Dendritic cell treated with granulocyte-macrophage colony-stimulating factor and Interleukin-4, amounts not matched to agents 40 ng/mL and 50 ng/mL, for 4 days (primary cell): Measurements from ENCODE around the gene MYH15.

ENCODE experiments used
- H3K27ac Mint-ChIP-seq: one replicate; pipeline ENCODE4 v1.8.0; 2022; ENCODE audit warnings: mild to moderate bottlenecking, mixed read lengths
- H3K27me3 Mint-ChIP-seq: one replicate; pipeline ENCODE4 v1.8.0; 2022; ENCODE audit warnings: mild to moderate bottlenecking, mixed read lengths
- H3K36me3 Mint-ChIP-seq: one replicate; pipeline ENCODE4 v1.8.0; 2022; ENCODE audit warnings: low read depth, mixed read lengths
- H3K4me1 Mint-ChIP-seq: one replicate; pipeline ENCODE4 v1.8.0; 2022; ENCODE audit warnings: low read depth, mixed read lengths
- H3K4me3 Mint-ChIP-seq: one replicate; pipeline ENCODE4 v1.8.0; 2022; ENCODE audit warnings: mild to moderate bottlenecking, moderate library complexity, mixed read lengths
- H3K9me3 Mint-ChIP-seq: one replicate; pipeline ENCODE4 v1.8.0; 2022; ENCODE audit warnings: mixed read lengths
- intact Hi-C: fragments of 100-400 bp; cut with micrococcal nuclease; formaldehyde crosslinking; loops from one replicate; pipeline ENCODE4 v1.15.0; 2022

Gene MYH15

DNA sequence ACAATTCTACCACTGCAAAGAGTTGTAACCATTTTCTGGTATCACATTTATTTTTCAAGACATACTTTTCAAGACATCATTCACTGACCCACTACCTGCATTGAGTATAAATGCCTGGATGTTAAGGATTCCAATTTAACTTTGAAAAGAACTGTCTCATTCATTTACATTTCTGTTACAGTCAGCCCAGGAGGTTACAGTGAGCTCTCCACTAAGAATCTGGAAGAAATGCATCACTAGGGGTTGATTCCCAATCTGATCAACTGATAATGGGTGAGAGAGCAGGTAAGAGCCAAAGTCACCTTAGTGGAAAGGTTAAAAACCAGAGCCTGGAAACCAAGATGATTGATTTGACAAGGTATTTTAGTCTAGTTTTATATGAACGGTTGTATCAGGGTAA is 133.0 kb downstream of the MYH15 start:
- no peak overlapping the region for H3K4me3 Mint-ChIP-seq
- H3K27me3 Mint-ChIP-seq = no peaks in the 10 kb centered on the region
- H3K36me3 Mint-ChIP-seq = no peaks in the 10 kb centered on the region
- H3K9me3 Mint-ChIP-seq = no peaks in the 10 kb centered on the region
- H3K4me1 Mint-ChIP-seq = no peaks in the 10 kb centered on the region
- H3K27ac Mint-ChIP-seq = no peak overlapping the region
- intact Hi-C loops = no loop called here

- H3K27me3 Mint-ChIP-seq = no peaks in the 10 kb centered on the region
- H3K36me3 Mint-ChIP-seq = no peaks in the 10 kb centered on the region
- H3K4me3 Mint-ChIP-seq = no peak overlapping the region
- intact Hi-C loops = no loop called here
- H3K9me3 Mint-ChIP-seq = no peaks in the 10 kb centered on the region
- H3K27ac Mint-ChIP-seq = no peak overlapping the region
- H3K4me1 Mint-ChIP-seq = no peaks in the 10 kb centered on the region
Measured at GRCh38 chr3:108376026-108376425, 134.4 kb downstream of the MYH15 start.

DNA sequence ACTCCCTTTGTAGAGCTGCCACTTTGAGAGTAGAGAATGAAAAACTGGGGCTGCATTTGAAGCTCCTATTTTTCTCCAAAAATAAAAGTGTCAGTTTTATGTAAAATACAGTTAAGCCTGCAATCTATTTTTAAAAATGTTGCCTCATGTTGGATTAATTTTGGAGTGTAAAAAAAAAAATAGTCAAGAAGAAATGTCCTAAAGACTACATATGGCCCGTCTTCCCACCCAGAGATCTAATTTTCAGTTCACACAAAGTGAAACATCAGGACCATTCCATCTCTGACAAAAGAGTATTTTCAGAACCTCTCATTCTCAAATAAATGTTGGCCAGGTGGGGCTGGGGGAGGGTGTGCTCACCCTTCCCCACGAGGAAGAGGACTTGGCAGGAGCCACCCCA is 151.4 kb downstream of the MYH15 start:
- H3K27me3 Mint-ChIP-seq = no peaks in the 10 kb centered on the region
- H3K4me1 Mint-ChIP-seq = no peaks in the 10 kb centered on the region
- intact Hi-C loops = no loop called here
- H3K4me3 Mint-ChIP-seq = no peak overlapping the region
- H3K27ac Mint-ChIP-seq = no peak overlapping the region
- no peaks in the 10 kb centered on the region for H3K36me3 Mint-ChIP-seq
- no peaks in the 10 kb centered on the region for H3K9me3 Mint-ChIP-seq

DNA sequence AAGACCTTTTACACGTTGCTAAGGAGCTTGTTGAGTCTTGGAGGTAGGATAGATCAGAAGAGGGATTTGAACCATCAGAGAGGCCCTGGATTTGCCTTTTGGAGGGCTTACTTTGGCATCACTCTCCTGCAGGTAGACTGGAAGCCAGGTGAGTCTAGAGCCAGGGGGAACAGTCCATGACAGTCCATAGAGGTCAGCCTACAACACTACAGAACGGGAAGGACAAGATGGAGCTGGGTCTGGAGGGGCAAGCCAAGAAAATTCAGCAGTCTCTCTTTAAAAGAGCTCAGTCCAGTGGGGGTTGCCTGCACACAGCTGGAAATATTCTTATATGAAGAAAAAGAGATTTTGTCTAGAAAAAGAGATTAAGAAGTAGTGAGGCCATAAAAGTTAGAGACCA is 153.4 kb downstream of the MYH15 start:
- no peak overlapping the region for H3K27ac Mint-ChIP-seq
- H3K27me3 Mint-ChIP-seq = no peaks in the 10 kb centered on the region
- intact Hi-C loops = no loop called here
- H3K9me3 Mint-ChIP-seq = no peaks in the 10 kb centered on the region
- no peaks in the 10 kb centered on the region for H3K36me3 Mint-ChIP-seq
- no peak overlapping the region for H3K4me3 Mint-ChIP-seq
- no peaks in the 10 kb centered on the region for H3K4me1 Mint-ChIP-seq

DNA sequence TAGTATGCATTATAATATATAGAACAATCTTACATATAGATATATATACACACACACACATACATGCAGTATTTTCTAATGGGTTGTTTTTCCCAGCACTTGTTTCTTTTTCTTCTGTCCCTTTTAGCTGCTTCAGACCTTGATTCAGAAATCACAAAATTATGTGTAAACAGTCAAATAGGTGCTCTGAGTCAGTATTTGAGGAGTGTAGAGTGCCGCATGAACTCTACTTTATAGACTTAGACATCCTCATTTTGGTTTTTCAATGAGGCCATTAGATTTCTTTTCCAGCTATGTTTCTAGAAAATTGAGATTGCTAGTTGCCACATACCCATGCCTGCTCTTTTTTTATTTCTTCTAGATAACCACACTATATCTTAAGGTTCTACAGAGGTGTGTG is 155.8 kb downstream of the MYH15 start:
- no peaks in the 10 kb centered on the region for H3K4me1 Mint-ChIP-seq
- H3K27ac Mint-ChIP-seq = no peak overlapping the region
- H3K27me3 Mint-ChIP-seq = no peaks in the 10 kb centered on the region
- intact Hi-C loops = no loop called here
- no peaks in the 10 kb centered on the region for H3K9me3 Mint-ChIP-seq
- no peaks in the 10 kb centered on the region for H3K36me3 Mint-ChIP-seq
- no peak overlapping the region for H3K4me3 Mint-ChIP-seq

DNA sequence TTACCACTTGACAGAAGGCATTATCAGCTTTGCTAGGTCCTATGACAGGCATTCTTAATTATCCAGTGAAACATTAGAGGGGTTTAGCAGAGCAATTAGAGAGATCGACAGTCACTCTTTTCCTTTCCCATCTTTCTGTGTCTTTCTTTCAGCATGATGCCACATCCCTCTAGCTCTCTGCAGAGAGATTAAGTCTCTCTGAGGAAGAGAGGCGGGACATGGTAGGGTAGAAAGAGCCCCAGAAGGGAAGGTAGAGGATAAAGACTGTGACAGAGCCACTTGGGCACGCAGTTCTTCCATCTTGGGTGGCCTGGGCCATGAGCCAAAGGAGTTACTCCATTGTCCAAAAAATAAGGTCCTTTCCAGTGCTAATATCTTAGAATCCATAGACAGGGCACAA is 158.2 kb downstream of the MYH15 start:
- H3K27me3 Mint-ChIP-seq = no peaks in the 10 kb centered on the region

GRCh38 chr3:108346301-108347227 is 163.8 kb downstream of the MYH15 start:
- peaks cover 15% of the 10 kb centered on the region for H3K4me1 Mint-ChIP-seq
- no peaks in the 10 kb centered on the region for H3K9me3 Mint-ChIP-seq
- intact Hi-C loops = no loop called here
- no peak overlapping the region for H3K27ac Mint-ChIP-seq
- H3K4me3 Mint-ChIP-seq = no peak overlapping the region
- no peaks in the 10 kb centered on the region for H3K27me3 Mint-ChIP-seq
- H3K36me3 Mint-ChIP-seq = no peaks in the 10 kb centered on the region

More for the DNA sequence above, 158.2 kb downstream of the MYH15 start:
- intact Hi-C loops = no loop called here
- H3K4me3 Mint-ChIP-seq = no peak overlapping the region
- H3K9me3 Mint-ChIP-seq = no peaks in the 10 kb centered on the region
- H3K27ac Mint-ChIP-seq = no peak overlapping the region
- H3K36me3 Mint-ChIP-seq = no peaks in the 10 kb centered on the region
- peaks cover 3% of the 10 kb centered on the region for H3K4me1 Mint-ChIP-seq

DNA sequence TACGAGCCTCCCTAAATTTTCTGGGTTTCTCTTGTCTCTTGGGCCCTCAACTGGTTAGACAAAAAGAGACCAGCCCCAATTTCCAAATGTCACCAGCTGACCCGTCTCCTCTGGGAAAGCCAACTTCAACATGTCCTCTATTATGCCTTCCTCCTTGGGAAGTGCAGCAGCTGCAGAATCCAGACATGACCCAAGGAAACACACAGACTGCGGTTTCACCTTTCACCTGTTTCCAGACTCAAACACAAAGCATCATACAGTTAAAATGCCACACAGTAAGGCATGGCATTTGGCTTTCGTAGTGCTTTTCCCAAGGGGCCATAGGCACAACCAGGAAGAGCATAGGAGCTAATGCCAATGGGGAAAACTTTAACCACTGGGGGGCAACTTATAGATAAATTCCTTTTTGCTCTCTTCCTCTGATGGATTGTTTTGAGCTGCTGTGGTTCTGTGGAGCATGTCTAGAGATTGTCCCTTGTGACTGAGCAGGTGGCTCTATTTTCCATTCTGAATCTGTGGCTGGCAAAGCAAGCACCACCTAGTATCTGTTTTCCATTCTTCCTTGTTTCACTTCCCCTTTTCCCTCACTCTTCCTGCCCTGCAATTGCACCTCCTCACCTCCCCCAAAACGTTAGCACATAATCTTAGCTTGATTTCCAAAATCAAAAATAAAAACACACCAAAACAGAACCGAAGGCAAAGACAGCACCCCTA is 164.7 kb downstream of the MYH15 start:
- no peaks in the 10 kb centered on the region for H3K9me3 Mint-ChIP-seq
- intact Hi-C loops = no loop called here
- no peak overlapping the region for H3K27ac Mint-ChIP-seq
- no peak overlapping the region for H3K4me3 Mint-ChIP-seq
- no peaks in the 10 kb centered on the region for H3K27me3 Mint-ChIP-seq
- H3K36me3 Mint-ChIP-seq = no peaks in the 10 kb centered on the region
- H3K4me1 Mint-ChIP-seq = peaks cover 15% of the 10 kb centered on the region

DNA sequence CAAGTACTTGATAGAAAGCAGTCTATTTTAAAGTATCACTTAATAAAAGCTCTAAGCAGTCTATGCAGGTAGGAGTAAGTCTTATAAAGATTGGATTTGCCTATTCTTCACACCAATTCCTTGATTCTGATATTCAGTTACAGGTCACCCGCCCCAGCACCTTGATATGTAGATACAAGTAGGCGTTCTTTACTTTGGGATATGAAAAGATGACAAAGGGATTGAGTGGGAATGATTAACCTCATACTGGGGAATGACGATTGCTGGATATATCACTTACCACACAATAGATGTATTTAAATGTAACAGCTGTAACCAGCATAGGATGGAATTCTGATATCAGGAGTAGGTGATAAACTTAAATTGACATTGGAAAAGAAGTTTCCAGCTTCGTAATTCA is 166.9 kb downstream of the MYH15 start:
- intact Hi-C loops = no loop called here
- Mint-ChIP-seq H3K27me3 (no peaks in the 10 kb centered on the region), H3K4me3 (no peak overlapping the region), H3K27ac (no peak overlapping the region), H3K9me3 (no peaks in the 10 kb centered on the region), H3K4me1 (peaks cover 15% of the 10 kb centered on the region), H3K36me3 (no peaks in the 10 kb centered on the region)

DNA sequence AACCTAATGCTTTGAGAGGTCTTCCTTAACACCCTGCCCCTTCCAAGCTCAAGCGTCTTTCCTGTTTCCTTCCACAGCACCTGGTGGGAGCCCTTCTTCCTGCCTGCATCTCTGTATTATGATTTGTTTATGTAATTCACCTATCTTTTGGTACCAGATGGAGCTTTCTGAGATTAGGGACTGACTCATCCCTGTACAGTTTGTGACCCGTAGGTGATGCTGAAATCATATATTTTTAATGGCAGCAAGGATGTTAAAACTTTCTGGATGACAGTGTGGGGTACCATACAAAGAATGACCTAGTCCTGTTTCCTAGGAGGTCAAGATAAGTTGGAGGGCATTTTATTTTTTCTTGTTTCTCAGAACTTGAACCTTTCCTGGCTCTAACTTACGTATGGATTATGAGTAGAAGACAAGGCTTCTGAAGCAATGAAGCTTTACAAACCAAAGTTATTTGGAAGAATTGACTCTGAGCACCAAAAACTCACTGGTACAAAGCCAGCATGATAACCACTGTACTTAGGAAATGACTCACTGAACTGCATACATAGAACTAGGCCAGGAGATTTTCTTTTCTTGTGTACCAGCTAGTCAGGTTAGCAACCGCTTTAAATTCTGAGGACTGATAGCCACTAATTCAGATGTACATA is 167.4 kb downstream of the MYH15 start:
- no peaks in the 10 kb centered on the region for H3K27me3 Mint-ChIP-seq
- H3K4me1 Mint-ChIP-seq = peaks cover 15% of the 10 kb centered on the region
- H3K36me3 Mint-ChIP-seq = no peaks in the 10 kb centered on the region
- H3K4me3 Mint-ChIP-seq = no peak overlapping the region
- intact Hi-C loops = no loop called here
- no peak overlapping the region for H3K27ac Mint-ChIP-seq
- H3K9me3 Mint-ChIP-seq = no peaks in the 10 kb centered on the region

GRCh38 chr3:108341911-108342310 is 168.5 kb downstream of the MYH15 start:
- Mint-ChIP-seq H3K27me3 (no peaks in the 10 kb centered on the region), H3K9me3 (no peaks in the 10 kb centered on the region), H3K36me3 (no peaks in the 10 kb centered on the region), H3K27ac (no peak overlapping the region), H3K4me3 (no peak overlapping the region), H3K4me1 (peaks cover 10% of the 10 kb centered on the region)
- intact Hi-C loops = no loop called here

GRCh38 chr3:108338901-108339545 is 171.4 kb downstream of the MYH15 start:
- Mint-ChIP-seq H3K36me3 (no peaks in the 10 kb centered on the region), H3K27ac (no peak overlapping the region), H3K4me1 (no peaks in the 10 kb centered on the region), H3K27me3 (no peaks in the 10 kb centered on the region), H3K4me3 (no peak overlapping the region), H3K9me3 (no peaks in the 10 kb centered on the region)
- intact Hi-C loops = no loop called here

DNA sequence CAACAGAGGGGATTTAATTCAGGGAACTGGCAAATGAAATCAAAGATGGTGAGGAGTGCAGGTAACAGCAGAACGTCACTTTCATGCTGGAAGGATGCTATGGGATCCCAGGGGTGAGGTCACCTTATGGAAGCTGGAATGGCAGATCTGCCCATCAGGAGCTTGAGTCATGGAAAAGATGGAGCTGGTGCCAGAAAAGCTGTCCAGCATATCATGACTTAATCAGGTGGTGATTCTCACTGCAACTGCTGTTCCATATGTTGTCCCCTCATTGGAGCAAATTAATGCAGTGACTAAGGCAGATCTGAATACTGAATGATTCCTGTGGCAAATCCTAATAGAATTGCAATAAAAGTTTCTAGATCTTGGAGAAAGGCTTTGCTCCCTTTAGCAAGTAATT is 175.7 kb downstream of the MYH15 start:
- Mint-ChIP-seq H3K36me3 (no peaks in the 10 kb centered on the region), H3K27me3 (no peaks in the 10 kb centered on the region), H3K9me3 (no peaks in the 10 kb centered on the region), H3K4me1 (peaks cover 2% of the 10 kb centered on the region), H3K27ac (no peak overlapping the region), H3K4me3 (no peak overlapping the region)
- intact Hi-C loops = no loop called here

DNA sequence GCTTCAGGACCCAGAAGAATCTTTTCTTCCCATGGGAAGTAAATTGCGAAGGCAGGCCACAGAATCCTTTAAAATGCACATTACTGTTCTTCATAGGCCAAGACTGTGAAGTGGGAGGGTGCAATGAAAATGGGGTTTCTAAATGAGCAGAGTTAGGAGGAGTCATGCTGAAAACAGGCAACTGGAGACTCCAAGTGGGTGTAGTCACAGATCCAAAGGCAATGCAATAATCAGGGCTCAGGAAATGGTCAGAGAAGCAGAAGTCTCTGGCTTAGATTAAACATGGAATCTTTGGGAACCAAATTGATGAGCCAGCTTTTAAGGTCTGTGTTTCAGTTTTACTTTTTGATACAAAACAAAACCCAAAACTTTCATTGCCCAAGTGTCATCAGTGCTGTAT is 176.4 kb downstream of the MYH15 start:
- peaks cover 10% of the 10 kb centered on the region for H3K4me1 Mint-ChIP-seq
- H3K27ac Mint-ChIP-seq = no peak overlapping the region
- no peaks in the 10 kb centered on the region for H3K9me3 Mint-ChIP-seq
- intact Hi-C loops = no loop called here
- no peaks in the 10 kb centered on the region for H3K36me3 Mint-ChIP-seq
- H3K27me3 Mint-ChIP-seq = no peaks in the 10 kb centered on the region
- no peak overlapping the region for H3K4me3 Mint-ChIP-seq
